ENCODE data around the gene IL1R2.

DNA sequence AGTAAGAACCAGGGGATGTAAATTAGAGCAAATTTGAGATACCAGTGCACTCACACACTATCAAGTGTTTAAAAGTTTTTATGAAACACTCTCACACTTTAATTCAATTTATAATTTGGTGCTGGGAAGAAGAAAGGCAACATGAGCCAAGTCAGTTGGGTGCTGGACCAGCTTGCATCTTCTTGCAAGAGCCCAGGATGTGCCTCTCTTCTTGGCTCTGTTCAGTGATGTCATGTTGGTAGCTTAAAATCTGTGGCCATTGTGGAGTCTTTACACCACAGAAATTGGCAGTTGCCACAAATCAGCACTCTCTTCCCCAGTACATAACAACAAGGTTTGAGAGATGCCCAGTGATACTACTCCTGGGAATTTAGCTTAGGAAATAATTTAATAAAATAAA, 38.2 kb downstream of the IL1R2 start:
- TF ChIP-seq EZH2phosphoT487 (IDR thresholded peaks at IDR 0.05; ENCODE audit: insufficient read depth, low read depth) (no peak), EZH2 (IDR thresholded peaks at IDR 0.05; ENCODE audit: insufficient read depth, poor library complexity, severe bottlenecking) (no peak)
